Body of pancreas (tissue), 4 donors: Measurements from ENCODE around the gene BATF2. TPM values are rescaled to one million over a fixed set of nuclear protein-coding genes. Genes with fewer than 3 reads are reported as not detected.

ENCODE experiments used
- ATAC-seq: fragments of 150-250 bp; one replicate; pipeline ENCODE4 v1.9.1; 2016
- DNase-seq, 4 donors: peaks; one replicate each; pipeline ENCODE4 v3.0.0-alpha.2; 2019
- H3K27ac ChIP-seq, 4 donors: fragments of 200-600 bp; sonication (generic); 1 replicate in 3 of 4; 2 replicates in 1 of 4; pipeline versions ENCODE4 v1.5.1 to v1.6.1; 2016 to 2019; ENCODE audit warnings: mild to moderate bottlenecking in 1 of 4, mixed read lengths in 1 of 4, moderate library complexity in 1 of 4
- H3K27me3 ChIP-seq, 2 donors: fragments of 200-600 bp; sonication (generic); one replicate each; pipeline ENCODE4 v1.6.0; 2016; ENCODE audit warnings: mild to moderate bottlenecking in 1 of 2
- H3K36me3 ChIP-seq, 2 donors: fragments of 200-600 bp; sonication (generic); replicated peaks in 1 of 2; 2 replicates each; pipeline ENCODE4 v1.5.1; 2016; ENCODE audit warnings: low read depth in 2 of 2; ENCODE audit not compliant: insufficient read depth in 1 of 2
- H3K4me1 ChIP-seq: fragments of 200-600 bp; sonication (generic); one replicate; pipeline ENCODE4 v1.6.0; 2016
- H3K4me3 ChIP-seq, 2 donors: fragments of 200-600 bp; sonication (generic); 1 replicate in 1 of 2; 2 replicates in 1 of 2; pipeline ENCODE4 v1.5.1; 2016 to 2019
- H3K9me3 ChIP-seq, 3 donors: fragments of 200-600 bp; sonication (generic); 1 replicate in 2 of 3; 2 replicates in 1 of 3; pipeline ENCODE4 v1.5.1; 2016
- POLR2A ChIP-seq, 3 donors: fragments of 450-650 bp; IDR thresholded peaks; one replicate each; pipeline ENCODE4 v1.6.1; 2016; ENCODE audit warnings: antibody characterized with exemption in 3 of 3, mild to moderate bottlenecking in 2 of 3
- WGBS, 2 donors: methylation state at CpG; one replicate each; pipeline ENCODE4 v1.1.5; 2017; 5-methylcytosine and 5-hydroxymethylcytosine counted together
- intact Hi-C: fragments of 100-400 bp; cut with DNase I; formaldehyde crosslinking; loops from one replicate; pipeline ENCODE4 v1.15.1; 2023
- total RNA-seq, 2 donors: library from RNA; depleted of rRNA; stranded (reverse); fragments of >200 nt; gene quantifications; one replicate each; pipeline ENCODE4 v1.1.0, GENCODE V29; 2016
- TF ChIP-seq, protein P1 (sequence below), 7 experiments: fragments of 450-650 bp in 4 of 7; fragments of 200-600 bp in 3 of 7; sonication (generic) in 3 of 7; IDR thresholded peaks; one replicate each; pipeline ENCODE4 v1.5.1; 2016 to 2019; ENCODE audit warnings: antibody characterized with exemption in 7 of 7

BATF2 gene
- total RNA-seq, 2 donors from 2014 or later: 2.3 to 20.8 TPM

DNA sequence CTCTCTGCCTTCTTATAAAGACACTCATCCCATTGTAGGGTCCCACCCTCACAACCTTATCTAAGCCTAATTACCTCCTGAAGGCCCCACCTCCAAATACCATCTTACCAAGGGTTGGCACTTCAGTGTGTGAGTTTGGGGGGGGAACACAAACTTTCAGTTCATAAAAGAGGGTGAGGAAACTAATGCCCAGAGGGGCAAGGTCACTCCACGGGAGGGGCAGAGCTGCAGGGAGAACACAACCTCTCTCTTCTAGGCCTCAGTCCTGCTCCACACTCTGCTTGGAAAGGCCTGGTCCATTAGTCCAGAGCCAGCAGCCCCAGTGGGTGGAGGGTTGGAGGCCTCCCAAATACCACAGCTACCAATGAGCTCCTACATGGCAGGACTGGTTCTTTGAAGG lies 2.7 kb upstream of the BATF2 start:
- 100% methylated on average over 1 of the region's 1 CpG; no CpG with 5 or more reads in 1 of the 2 donors for WGBS, 2 donors
- DNase-seq (no peak), ATAC-seq (no peak)
- no peaks in the 10 kb centered on the region for H3K27me3 ChIP-seq
- H3K36me3 ChIP-seq: no peaks in the 10 kb centered on the region
- H3K9me3 ChIP-seq: no peaks in the 10 kb centered on the region
- no peak for TF ChIP-seq POLR2A (IDR thresholded peaks at IDR 0.05)
- TF ChIP-seq, protein P1, sequence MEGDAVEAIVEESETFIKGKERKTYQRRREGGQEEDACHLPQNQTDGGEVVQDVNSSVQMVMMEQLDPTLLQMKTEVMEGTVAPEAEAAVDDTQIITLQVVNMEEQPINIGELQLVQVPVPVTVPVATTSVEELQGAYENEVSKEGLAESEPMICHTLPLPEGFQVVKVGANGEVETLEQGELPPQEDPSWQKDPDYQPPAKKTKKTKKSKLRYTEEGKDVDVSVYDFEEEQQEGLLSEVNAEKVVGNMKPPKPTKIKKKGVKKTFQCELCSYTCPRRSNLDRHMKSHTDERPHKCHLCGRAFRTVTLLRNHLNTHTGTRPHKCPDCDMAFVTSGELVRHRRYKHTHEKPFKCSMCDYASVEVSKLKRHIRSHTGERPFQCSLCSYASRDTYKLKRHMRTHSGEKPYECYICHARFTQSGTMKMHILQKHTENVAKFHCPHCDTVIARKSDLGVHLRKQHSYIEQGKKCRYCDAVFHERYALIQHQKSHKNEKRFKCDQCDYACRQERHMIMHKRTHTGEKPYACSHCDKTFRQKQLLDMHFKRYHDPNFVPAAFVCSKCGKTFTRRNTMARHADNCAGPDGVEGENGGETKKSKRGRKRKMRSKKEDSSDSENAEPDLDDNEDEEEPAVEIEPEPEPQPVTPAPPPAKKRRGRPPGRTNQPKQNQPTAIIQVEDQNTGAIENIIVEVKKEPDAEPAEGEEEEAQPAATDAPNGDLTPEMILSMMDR (IDR thresholded peaks at IDR 0.05): no peak
- intact Hi-C loops: no loop called here
- H3K4me1 ChIP-seq: peaks cover 48% of the 10 kb centered on the region
- H3K4me3 ChIP-seq: no peak overlapping the region
- H3K27ac ChIP-seq: peak overlapping the region; percentile 76 to 91 (median 86)

DNA sequence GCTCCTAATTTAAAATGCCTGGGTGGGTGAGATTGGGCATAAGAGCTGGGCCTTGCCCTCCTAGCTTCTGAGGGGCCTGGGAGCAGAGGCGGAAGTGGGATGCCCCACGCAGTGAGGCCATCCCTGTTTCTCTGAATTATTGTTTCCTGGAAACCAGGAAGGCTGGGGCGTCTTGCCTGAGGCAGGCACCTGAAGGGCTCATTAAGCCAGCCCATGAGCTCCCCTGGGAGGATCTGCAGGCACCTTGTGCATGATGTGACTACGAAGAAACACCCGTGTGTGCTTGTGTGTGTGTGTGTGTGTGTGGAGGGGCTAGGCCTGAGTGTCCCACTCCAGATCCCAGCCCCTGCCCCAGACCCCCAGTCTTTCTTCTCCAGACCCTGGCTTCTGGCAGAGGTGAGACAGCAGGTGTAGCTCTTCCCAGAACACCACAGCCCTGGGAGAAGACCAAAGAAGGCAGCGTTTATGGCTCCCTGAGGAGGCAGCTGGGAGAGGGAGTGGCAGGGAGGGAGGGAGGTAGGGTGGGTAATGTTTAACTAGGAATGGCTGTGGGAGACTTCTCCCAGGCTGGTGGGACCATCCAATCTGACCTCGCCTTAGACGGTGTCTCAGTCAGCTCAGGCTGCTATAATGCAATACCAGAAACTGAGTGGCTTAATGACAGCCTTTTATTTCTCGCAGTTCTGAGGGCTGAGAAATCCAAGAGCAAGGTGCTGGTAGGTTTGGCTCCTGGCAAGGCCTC lies 2.1 kb upstream of the BATF2 start:
- Histone ChIP-seq H3K27ac (peak overlapping the region; percentile 76 to 91 (median 86)), H3K9me3 (no peaks in the 10 kb centered on the region), H3K4me1 (peaks cover 50% of the 10 kb centered on the region), H3K36me3 (no peaks in the 10 kb centered on the region), H3K27me3 (no peaks in the 10 kb centered on the region), H3K4me3 (no peak overlapping the region)
- 35 to 42% methylated on average over 8 to 9 of the region's 9 CpGs for WGBS, 2 donors
- ATAC-seq (peak; percentile 54), DNase-seq (peak; percentile 56 to 76 (median 70))
- intact Hi-C loops: no loop called here
- no peak for TF ChIP-seq POLR2A (IDR thresholded peaks at IDR 0.05)
- TF ChIP-seq, protein P1 (IDR thresholded peaks at IDR 0.05): no peak

DNA sequence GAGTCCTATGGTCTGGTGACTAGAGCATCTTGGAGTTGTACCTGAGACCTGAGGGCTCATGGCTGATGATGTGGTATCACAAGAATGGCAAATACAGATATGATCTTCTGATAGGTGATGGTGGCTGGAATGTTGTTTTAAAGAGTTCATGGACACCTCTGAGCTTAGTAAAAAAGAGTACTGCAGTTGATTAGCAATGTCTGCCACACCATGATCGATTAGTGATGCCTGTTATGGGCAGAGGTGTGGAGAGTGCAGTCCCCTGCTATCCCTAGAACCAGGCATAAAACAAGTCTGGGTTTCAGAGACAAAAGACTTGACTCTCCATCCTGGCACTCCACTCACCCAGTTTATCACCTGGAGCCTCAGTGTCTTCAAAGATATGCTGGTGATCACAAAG lies 1.4 kb upstream of the BATF2 start:
- no peak for TF ChIP-seq POLR2A (IDR thresholded peaks at IDR 0.05)
- TF ChIP-seq, protein P1 (IDR thresholded peaks at IDR 0.05): no peak
- WGBS, 2 donors: 79 to 85% methylated on average over 1 of the region's 1 CpG
- Histone ChIP-seq H3K27me3 (no peaks in the 10 kb centered on the region), H3K36me3 (no peaks in the 10 kb centered on the region), H3K27ac (peak overlapping the region; percentile 76 to 91 (median 86)), H3K9me3 (no peaks in the 10 kb centered on the region), H3K4me1 (peaks cover 50% of the 10 kb centered on the region), H3K4me3 (no peak overlapping the region)
- DNase-seq: peak in 1 of 4 donors; percentile 30
- intact Hi-C loops: no loop called here
- ATAC-seq: no peak

DNA sequence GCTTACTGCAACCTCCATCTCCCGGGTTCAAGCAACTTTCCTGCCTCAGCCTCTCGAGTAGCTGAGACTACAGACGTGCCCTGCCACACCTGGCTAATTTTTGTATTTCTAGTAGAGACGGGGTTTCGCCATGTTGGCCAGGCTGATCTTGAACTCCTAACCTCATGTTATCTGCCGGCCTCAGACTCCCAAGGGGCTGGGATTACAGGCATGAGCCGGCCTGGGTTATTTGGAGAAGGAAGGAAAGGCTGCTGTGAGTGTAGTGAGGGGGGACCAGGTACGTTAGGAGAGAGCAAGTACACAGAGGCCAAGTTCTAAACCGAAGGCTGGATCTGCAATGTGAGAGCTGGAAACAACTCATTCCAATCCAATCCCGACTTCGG lies 453 bp downstream of the BATF2 start:
- H3K4me1 ChIP-seq: peaks cover 50% of the 10 kb centered on the region
- H3K27me3 ChIP-seq: no peaks in the 10 kb centered on the region
- intact Hi-C loops: no loop called here
- no peaks in the 10 kb centered on the region for H3K9me3 ChIP-seq
- H3K27ac ChIP-seq: peak overlapping the region; percentile 88 to 98 (median 90)
- ATAC-seq: peak; percentile 12
- 20 to 21% methylated on average over 8 to 11 of the region's 11 CpGs for WGBS, 2 donors
- H3K36me3 ChIP-seq: peaks cover 0 to 4% of the 10 kb centered on the region in 2 donors
- H3K4me3 ChIP-seq: peak overlapping the region; percentile 32 to 37
- TF ChIP-seq, protein P1 (IDR thresholded peaks at IDR 0.05): no peak
- no peak for TF ChIP-seq POLR2A (IDR thresholded peaks at IDR 0.05)
- peak in 2 of 4 donors; percentile 18 to 22 for DNase-seq

DNA sequence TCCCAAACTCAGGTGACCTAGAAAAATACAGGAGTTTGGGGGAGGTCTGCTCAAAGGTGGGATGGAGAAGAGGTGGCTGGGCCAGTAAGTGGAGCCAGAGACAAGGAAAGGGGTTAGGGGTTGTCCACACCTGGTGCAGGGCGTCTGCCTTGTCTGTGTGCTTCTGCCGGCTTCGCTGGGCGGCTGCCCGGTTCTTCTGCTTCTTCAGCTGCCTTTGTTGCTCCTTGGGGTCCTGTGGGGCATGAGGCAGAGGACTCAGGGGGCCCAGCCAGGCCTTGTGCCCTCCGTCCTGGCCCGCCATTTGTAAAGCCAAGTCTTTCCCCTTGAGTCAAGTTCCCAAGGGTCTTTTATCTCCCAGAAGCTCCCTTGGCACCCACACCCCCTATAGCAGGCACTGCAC lies 2.5 kb downstream of the BATF2 start:
- Histone ChIP-seq H3K4me3 (no peak overlapping the region), H3K27ac (no peak overlapping the region), H3K36me3 (peaks cover 0 to 4% of the 10 kb centered on the region in 2 donors), H3K9me3 (no peaks in the 10 kb centered on the region), H3K27me3 (no peaks in the 10 kb centered on the region), H3K4me1 (peaks cover 48% of the 10 kb centered on the region)
- 95 to 100% methylated on average over 3 to 7 of the region's 7 CpGs for WGBS, 2 donors
- intact Hi-C loops: no loop called here
- TF ChIP-seq POLR2A (IDR thresholded peaks at IDR 0.05): no peak
- TF ChIP-seq, protein P1 (IDR thresholded peaks at IDR 0.05): no peak
- DNase-seq (no peak), ATAC-seq (no peak)
